Endodermal cell (in vitro differentiated cells): Measurements from ENCODE around the gene KIF26B. TPM values are rescaled to one million over a fixed set of nuclear protein-coding genes. Genes with fewer than 3 reads are reported as not detected.

Experiments used
- DNase-seq: peaks from one replicate; pipeline ENCODE4 v3.0.0-alpha.2; 2017
- H3K27ac ChIP-seq: 2 replicates; pipeline ENCODE4 v1.5.1; 2013; ENCODE audit warnings: mild to moderate bottlenecking, low read depth, low read length, moderate library complexity
- H3K27me3 ChIP-seq: 2 replicates; pipeline ENCODE4 v1.6.1; 2013; ENCODE audit warnings: mild to moderate bottlenecking, low read length, moderate library complexity; ENCODE audit not compliant: insufficient read depth, control insufficient read depth, poor library complexity, severe bottlenecking
- H3K36me3 ChIP-seq: 2 replicates; pipeline ENCODE4 v1.7.0; 2013; ENCODE audit warnings: mild to moderate bottlenecking, low read length, moderate library complexity; ENCODE audit not compliant: control insufficient read depth, insufficient read depth
- H3K4me1 ChIP-seq: one replicate; pipeline ENCODE4 v1.7.0; 2013; ENCODE audit warnings: low read length; ENCODE audit not compliant: control insufficient read depth, insufficient read depth
- H3K4me3 ChIP-seq: 2 replicates; pipeline ENCODE4 v1.5.1; 2013; ENCODE audit warnings: mild to moderate bottlenecking, low read length, moderate library complexity
- H3K9ac ChIP-seq: 2 replicates; pipeline ENCODE4 v1.6.1; 2013; ENCODE audit warnings: mild to moderate bottlenecking, low read length, moderate library complexity; ENCODE audit not compliant: poor library complexity, severe bottlenecking; ENCODE audit errors: extremely low read depth
- H3K9me3 ChIP-seq: 2 replicates; pipeline ENCODE4 v1.6.1; 2013; ENCODE audit warnings: mild to moderate bottlenecking, low read length, moderate library complexity; ENCODE audit not compliant: control insufficient read depth
- H3K27ac Mint-ChIP-seq: 2 replicates; pipeline ENCODE4 v1.8.0; 2020; ENCODE audit warnings: mixed read lengths
- H3K27me3 Mint-ChIP-seq: 2 replicates; pipeline ENCODE4 v1.8.0; 2021; ENCODE audit warnings: mild to moderate bottlenecking, mixed read lengths; ENCODE audit not compliant: insufficient read depth
- H3K36me3 Mint-ChIP-seq: 2 replicates; pipeline ENCODE4 v1.8.0; 2020; ENCODE audit warnings: low read depth, mixed read lengths
- H3K4me1 Mint-ChIP-seq: 2 replicates; pipeline ENCODE4 v1.8.0; 2020; ENCODE audit warnings: mixed read lengths
- H3K4me3 Mint-ChIP-seq: 2 replicates; pipeline ENCODE4 v1.8.0; 2020; ENCODE audit warnings: mild to moderate bottlenecking, moderate library complexity, mixed read lengths
- H3K9me3 Mint-ChIP-seq: 2 replicates; pipeline ENCODE4 v1.8.0; 2020; ENCODE audit warnings: mild to moderate bottlenecking, mixed read lengths
- WGBS, 2 experiments: methylation state at CpG; one replicate each; pipeline versions ENCODE4 v1.1.5 to v1.1.7; 2013; ENCODE audit warnings: missing lambda C conversion rate in 2 of 2, mixed read lengths in 1 of 2; ENCODE audit not compliant: insufficient coverage in 1 of 2, insufficient read length in 1 of 2; 5-methylcytosine and 5-hydroxymethylcytosine counted together
- total RNA-seq, 2 donors: library from RNA; stranded (reverse); fragmentation: NEBNext Ultra II Directional in 1 of 2; extraction: Animal tissue kit (Norgen Biotek cat#: 25700) in 1 of 2; gene quantifications; 2 replicates in 1 of 2; 3 replicates in 1 of 2; pipeline ENCODE4 v1.2.1, GENCODE V29; 2021
- TF ChIP-seq, protein P1 (sequence below): fragments of 200-600 bp; sonication (generic); conservative IDR thresholded peaks from 2 replicates; pipeline ENCODE4 v1.5.0; 2021; ENCODE audit warnings: antibody characterized with exemption, mild to moderate bottlenecking

The KIF26B gene
- total RNA-seq, 2 donors from 2014 or later, result 12.3 to 21.0 TPM

DNA sequence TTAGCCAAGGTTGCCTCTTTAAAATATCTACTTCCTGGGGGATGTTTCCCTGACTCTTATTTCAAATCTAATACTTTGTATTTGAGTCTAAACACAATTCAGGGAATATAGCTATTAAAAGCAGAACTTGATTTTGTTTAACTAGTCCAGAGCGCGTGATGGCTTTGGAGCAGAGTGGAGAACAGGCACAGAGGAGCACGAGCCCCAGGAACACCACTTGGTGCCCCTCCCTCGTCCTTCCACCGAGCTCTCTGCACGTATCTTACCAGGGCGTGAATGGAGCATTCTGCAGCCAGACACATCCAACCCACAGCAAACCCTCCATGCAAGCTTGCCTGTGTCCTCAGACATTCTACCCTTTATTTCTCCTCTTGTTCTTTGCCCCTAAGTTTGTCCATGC, 14.1 kb downstream of the KIF26B start:
- Histone ChIP-seq H3K36me3 (peaks cover 23% of the 10 kb centered on the region), H3K4me1 (peaks cover 4% of the 10 kb centered on the region), H3K27me3 (no peaks in the 10 kb centered on the region), H3K4me3 (no peak overlapping the region), H3K9me3 (peaks cover 6% of the 10 kb centered on the region), H3K27ac (no peak overlapping the region), H3K9ac (no peak overlapping the region)
- no peak for DNase-seq
- H3K4me1 Mint-ChIP-seq, result peaks cover 18% of the 10 kb centered on the region
- no peak overlapping the region for H3K4me3 Mint-ChIP-seq
- H3K27ac Mint-ChIP-seq, result no peak overlapping the region
- TF ChIP-seq, protein P1, sequence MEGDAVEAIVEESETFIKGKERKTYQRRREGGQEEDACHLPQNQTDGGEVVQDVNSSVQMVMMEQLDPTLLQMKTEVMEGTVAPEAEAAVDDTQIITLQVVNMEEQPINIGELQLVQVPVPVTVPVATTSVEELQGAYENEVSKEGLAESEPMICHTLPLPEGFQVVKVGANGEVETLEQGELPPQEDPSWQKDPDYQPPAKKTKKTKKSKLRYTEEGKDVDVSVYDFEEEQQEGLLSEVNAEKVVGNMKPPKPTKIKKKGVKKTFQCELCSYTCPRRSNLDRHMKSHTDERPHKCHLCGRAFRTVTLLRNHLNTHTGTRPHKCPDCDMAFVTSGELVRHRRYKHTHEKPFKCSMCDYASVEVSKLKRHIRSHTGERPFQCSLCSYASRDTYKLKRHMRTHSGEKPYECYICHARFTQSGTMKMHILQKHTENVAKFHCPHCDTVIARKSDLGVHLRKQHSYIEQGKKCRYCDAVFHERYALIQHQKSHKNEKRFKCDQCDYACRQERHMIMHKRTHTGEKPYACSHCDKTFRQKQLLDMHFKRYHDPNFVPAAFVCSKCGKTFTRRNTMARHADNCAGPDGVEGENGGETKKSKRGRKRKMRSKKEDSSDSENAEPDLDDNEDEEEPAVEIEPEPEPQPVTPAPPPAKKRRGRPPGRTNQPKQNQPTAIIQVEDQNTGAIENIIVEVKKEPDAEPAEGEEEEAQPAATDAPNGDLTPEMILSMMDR, result no peak
- H3K36me3 Mint-ChIP-seq, result peaks cover 35% of the 10 kb centered on the region
- peaks cover 2% of the 10 kb centered on the region for H3K27me3 Mint-ChIP-seq
- peaks cover 5% of the 10 kb centered on the region for H3K9me3 Mint-ChIP-seq
- WGBS, 2 experiments, result 92% methylated on average over 3 to 7 of the region's 7 CpGs

DNA sequence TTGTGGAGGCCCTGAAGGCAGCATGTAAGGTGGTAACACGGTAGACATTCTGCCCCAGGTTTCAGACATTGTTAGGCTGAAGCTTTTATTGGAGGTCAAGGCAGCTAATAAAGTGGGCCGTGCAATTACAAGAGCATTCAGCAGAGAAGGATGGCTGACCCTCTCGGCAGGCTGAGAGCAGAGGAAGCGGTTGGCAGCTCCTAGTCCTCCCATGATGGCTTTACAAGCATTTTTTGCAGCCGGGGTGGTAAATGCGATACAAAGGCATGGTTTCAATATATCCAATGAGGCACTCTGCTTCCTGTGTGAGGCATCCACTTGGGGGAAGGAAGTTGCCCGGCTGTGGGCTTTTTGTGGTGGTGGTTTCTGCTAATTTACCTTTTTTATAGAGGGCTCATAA, 14.6 kb downstream of the KIF26B start:
- H3K27me3 ChIP-seq, result no peaks in the 10 kb centered on the region
- no peak overlapping the region for H3K27ac ChIP-seq
- 75 to 95% methylated on average over 4 to 7 of the region's 7 CpGs for WGBS, 2 experiments
- H3K4me3 ChIP-seq, result no peak overlapping the region
- H3K27me3 Mint-ChIP-seq, result peaks cover 2% of the 10 kb centered on the region
- H3K4me3 Mint-ChIP-seq, result no peak overlapping the region
- TF ChIP-seq, protein P1, result no peak
- H3K9me3 Mint-ChIP-seq, result peaks cover 5% of the 10 kb centered on the region
- DNase-seq, result no peak
- peaks cover 4% of the 10 kb centered on the region for H3K4me1 ChIP-seq
- peaks cover 23% of the 10 kb centered on the region for H3K36me3 ChIP-seq
- H3K27ac Mint-ChIP-seq, result no peak overlapping the region
- H3K36me3 Mint-ChIP-seq, result peaks cover 36% of the 10 kb centered on the region
- H3K4me1 Mint-ChIP-seq, result peaks cover 18% of the 10 kb centered on the region
- H3K9me3 ChIP-seq, result peaks cover 6% of the 10 kb centered on the region
- H3K9ac ChIP-seq, result no peak overlapping the region

DNA sequence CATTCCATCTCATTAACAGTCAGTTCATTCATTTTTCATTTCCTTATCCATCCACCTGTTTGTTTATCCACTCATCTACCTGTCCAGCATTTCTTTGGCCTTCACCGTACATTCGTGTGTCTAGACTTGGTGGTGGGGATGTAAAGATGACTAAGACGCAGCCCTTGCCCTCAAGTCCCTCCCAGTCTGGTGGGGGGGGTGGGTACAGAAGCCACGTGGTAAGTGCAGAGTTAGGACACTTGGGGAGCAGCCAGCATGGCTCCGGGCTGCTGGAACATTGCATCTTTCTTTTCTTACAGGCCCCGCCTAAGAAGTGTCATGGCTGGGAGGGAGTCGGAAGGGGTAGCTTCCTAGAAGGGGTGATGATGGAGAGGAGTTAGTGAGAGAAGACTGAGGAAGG, 17.2 kb downstream of the KIF26B start:
- no peak overlapping the region for H3K27ac Mint-ChIP-seq
- no peak overlapping the region for H3K4me3 Mint-ChIP-seq
- H3K9me3 Mint-ChIP-seq, result peaks cover 5% of the 10 kb centered on the region
- H3K4me1 Mint-ChIP-seq, result peaks cover 8% of the 10 kb centered on the region
- no peak overlapping the region for H3K4me3 ChIP-seq
- peaks cover 23% of the 10 kb centered on the region for H3K36me3 ChIP-seq
- TF ChIP-seq, protein P1, result no peak
- H3K4me1 ChIP-seq, result no peaks in the 10 kb centered on the region
- WGBS, 2 experiments, result 76 to 92% methylated on average over 2 to 7 of the region's 7 CpGs
- H3K36me3 Mint-ChIP-seq, result peaks cover 29% of the 10 kb centered on the region
- H3K27me3 Mint-ChIP-seq, result no peaks in the 10 kb centered on the region
- no peak overlapping the region for H3K27ac ChIP-seq
- no peak for DNase-seq
- H3K9me3 ChIP-seq, result peaks cover 6% of the 10 kb centered on the region
- H3K27me3 ChIP-seq, result no peaks in the 10 kb centered on the region
- no peak overlapping the region for H3K9ac ChIP-seq
